Activated CD8-positive, alpha-beta T cell treated with anti-CD3 and anti-CD28 coated beads, Interleukin-2, amount 10 ng/mL, durations not matched to agents 7 days and 5 days (primary cell): ENCODE data around the gene SAYSD1. TPM values are rescaled to one million over a fixed set of nuclear protein-coding genes. Genes with fewer than 3 reads are reported as not detected.

Experiments used
- ATAC-seq: fragments of 150-1000 bp; cut with Tn5 transposase; one replicate; pipeline ENCODE4 v1.10.0; 2021; ENCODE audit warnings: moderate library complexity
- CTCF ChIA-PET: fragments of 350-600 bp; sonication (Branson Sonifier 250); formaldehyde crosslinking; loops from one replicate; lab custom pipeline; 2021; ENCODE audit warnings: antibody characterized with exemption; lab: Charles Lee
- POLR2A ChIA-PET: fragments of 350-600 bp; sonication (Branson Sonifier 250); formaldehyde crosslinking; loops from one replicate; lab custom pipeline; 2021; ENCODE audit warnings: antibody characterized with exemption; lab: Charles Lee
- DNase-seq: peaks from one replicate; pipeline ENCODE4 v3.0.0-alpha.2; 2020
- H3K27ac Mint-ChIP-seq: one replicate; pipeline ENCODE4 v1.8.0; 2021; ENCODE audit warnings: mild to moderate bottlenecking, mixed read lengths
- H3K27me3 Mint-ChIP-seq: one replicate; pipeline ENCODE4 v1.8.0; 2021; ENCODE audit warnings: low read depth, mixed read lengths
- H3K36me3 Mint-ChIP-seq: one replicate; pipeline ENCODE4 v1.8.0; 2021; ENCODE audit warnings: low read depth, mixed read lengths
- H3K4me1 Mint-ChIP-seq: one replicate; pipeline ENCODE4 v1.8.0; 2021; ENCODE audit warnings: low read depth, mixed read lengths
- H3K4me3 Mint-ChIP-seq: one replicate; pipeline ENCODE4 v1.8.0; 2021; ENCODE audit warnings: mild to moderate bottlenecking, mixed read lengths
- H3K9me3 Mint-ChIP-seq: one replicate; pipeline ENCODE4 v1.8.0; 2022; ENCODE audit warnings: mixed read lengths; ENCODE audit not compliant: insufficient read depth
- total RNA-seq, 2 experiments: library from RNA; stranded (reverse); gene quantifications; one replicate each; pipeline ENCODE4 v1.2.3, GENCODE V29; 2021

The SAYSD1 gene
- total RNA-seq, 2 experiments from 2014 or later, result 11.0 to 11.8 TPM

DNA sequence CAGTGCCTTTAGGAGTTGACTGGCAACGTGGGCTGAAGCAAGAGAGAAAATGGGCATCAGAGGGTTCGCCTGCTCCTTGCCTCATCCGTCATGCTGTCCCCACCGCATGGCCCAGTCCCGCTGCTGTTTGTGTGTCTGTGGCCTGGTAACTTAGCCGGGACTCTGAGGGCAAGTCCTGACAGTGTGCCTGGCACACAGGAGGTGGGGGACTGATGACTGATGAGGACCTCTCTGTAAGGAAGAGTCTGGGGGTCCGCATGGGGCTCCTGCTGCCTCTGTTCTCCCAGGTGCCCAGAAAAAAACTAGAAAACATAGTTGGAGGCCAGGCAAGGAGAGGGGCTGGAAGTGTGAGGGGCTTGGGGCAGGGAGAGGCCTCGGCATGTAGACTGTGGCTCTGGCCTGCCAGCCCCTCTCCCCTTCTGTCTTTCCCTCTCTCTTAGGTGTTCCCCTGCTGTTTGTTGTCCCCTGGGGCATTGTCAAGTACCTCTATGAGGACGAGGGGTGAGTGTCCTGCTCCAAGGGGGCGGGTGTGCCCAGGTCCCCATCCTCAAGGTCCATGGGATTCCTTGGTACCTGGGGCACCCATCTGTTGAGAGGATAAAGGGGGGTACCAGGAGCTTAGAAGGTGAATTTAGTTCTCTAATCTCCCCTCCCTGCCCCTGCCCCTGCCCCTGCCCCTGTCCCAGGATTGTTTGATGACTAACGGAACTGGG, 36.9 kb downstream of the SAYSD1 start:
- no peaks in the 10 kb centered on the region for H3K9me3 Mint-ChIP-seq
- no peaks in the 10 kb centered on the region for H3K4me1 Mint-ChIP-seq
- H3K4me3 Mint-ChIP-seq, result no peak overlapping the region
- ATAC-seq (no peak), DNase-seq (no peak)
- ChIA-PET CTCF (no interaction called here), POLR2A (interaction anchor here (0.5 kb wide), 1 partner anchor 33 kb away, joined by 3 read pairs; no protein-coding TSS in a partner anchor)
- H3K27ac Mint-ChIP-seq, result no peak overlapping the region
- H3K36me3 Mint-ChIP-seq, result no peaks in the 10 kb centered on the region
- no peaks in the 10 kb centered on the region for H3K27me3 Mint-ChIP-seq

DNA sequence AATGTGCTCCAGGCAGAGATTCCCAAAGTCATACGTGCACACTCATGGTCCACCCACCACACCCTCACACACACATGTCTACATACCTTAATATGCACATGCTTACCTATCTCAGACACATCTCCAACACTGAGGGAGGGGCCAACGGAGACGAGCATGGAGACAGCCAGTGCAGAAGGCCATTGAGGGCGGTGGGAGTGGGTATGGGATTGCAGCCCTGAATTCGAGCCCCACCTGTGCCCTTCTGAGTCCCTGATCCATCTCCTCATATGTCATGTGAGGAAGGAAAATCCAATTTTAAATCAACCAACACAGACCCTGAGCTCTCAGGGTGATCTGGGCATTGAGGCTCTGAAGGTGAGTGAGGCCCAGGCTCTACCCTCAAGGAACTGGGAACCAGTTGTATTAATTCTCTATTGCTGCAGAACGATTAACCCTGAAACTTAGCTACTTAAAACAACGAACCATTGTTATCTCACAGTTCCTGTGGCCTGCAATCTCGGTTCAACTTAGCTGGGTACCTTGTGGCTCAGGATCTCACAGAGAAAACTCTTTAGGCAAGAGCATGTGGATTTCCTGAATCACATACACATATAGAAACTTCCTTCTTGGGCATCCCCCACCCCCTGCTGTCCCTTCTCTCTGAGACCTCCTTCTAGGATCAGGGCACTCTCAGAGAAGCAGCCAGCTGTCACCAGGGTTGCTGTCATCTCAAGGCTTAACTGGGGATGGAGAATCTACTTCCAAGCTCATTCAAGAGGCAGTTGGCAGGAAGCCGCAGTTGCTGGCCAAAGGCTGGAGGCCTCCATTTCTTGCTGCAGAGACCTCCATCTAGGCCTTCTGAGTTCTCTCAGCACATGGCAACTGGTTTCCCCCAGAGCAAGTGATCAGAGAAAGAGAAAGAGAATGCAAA, 38.1 kb downstream of the SAYSD1 start:
- no peaks in the 10 kb centered on the region for H3K27me3 Mint-ChIP-seq
- ChIA-PET POLR2A (no interaction called here), CTCF (no interaction called here)
- no peaks in the 10 kb centered on the region for H3K9me3 Mint-ChIP-seq
- no peaks in the 10 kb centered on the region for H3K36me3 Mint-ChIP-seq
- no peak for ATAC-seq
- DNase-seq, result no peak
- no peaks in the 10 kb centered on the region for H3K4me1 Mint-ChIP-seq
- H3K4me3 Mint-ChIP-seq, result no peak overlapping the region
- H3K27ac Mint-ChIP-seq, result no peak overlapping the region

DNA sequence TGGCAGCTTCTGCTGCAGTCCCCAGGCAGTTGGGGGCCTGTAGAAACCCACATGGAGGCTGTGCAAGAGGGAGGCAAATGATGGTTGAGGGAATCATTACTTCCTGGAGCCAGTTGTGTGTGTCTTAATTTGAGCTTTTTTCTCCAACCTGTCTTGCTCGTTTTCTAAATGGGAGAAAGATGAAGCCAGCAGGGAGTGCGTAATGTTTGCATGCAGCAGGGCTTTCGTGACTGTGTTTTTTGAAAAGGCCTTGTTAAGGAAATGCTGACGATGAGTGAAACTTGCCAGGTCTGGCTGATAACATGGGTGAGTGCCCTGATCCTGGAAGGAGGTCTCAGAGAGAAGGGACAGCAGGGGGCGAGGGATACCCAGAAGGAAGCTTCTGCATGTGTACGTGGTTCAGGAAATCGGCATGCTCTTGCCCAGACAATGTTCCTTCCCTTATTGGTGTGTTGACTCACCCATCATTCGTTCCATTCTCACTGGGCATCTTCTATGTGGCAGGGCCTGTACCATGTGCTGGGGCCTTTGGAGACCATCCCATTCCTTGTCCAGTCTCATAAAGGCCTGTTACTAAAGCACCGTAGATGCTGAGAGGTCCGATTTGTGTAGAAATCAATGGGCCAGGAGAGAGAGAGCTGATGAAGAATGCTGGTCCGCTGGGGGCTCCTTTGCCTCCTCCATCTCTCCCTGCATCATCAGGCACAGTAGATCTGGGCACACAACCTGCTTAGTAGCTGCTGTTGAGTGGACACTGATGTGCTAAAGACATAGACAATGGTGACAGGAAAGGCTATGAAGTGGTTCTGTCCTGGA, 39.0 kb downstream of the SAYSD1 start:
- H3K36me3 Mint-ChIP-seq, result no peaks in the 10 kb centered on the region
- no peak for DNase-seq
- H3K9me3 Mint-ChIP-seq, result no peaks in the 10 kb centered on the region
- no peaks in the 10 kb centered on the region for H3K4me1 Mint-ChIP-seq
- H3K4me3 Mint-ChIP-seq, result no peak overlapping the region
- H3K27ac Mint-ChIP-seq, result no peak overlapping the region
- ChIA-PET POLR2A (no interaction called here), CTCF (no interaction called here)
- peaks cover 3% of the 10 kb centered on the region for H3K27me3 Mint-ChIP-seq
- no peak for ATAC-seq

DNA sequence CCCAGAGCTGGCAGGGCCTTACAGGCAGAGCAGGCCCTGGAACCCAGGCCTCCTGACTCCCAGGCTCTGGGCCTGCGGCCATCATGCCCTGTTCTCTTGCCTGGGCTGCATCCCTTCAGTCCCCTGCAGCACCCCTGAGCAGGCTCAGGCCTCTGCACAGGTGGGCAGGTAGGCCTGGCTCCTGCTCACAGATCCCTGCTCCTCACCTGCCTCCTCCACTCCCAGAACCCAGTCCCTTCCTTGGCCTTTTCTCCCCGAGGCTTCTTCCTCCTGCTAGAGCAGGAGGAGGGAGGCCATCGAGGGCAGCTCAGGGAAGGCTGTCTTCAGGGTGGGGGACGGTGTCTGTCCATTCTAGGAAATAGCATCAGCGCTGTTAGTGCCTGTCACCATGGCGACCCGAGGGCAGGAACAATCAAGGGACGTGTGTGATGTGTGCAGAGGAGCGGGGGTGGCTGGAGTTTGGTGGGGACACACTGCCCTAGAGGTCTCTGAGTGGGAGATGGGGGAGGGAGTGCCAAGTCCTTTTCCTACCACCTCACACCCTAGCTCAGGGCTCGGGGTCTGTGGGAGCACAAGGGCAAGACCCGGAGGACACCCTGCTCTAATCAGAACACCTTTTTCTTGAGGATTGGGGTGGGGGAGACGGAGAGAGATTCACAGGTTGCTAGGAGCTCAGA, 39.8 kb downstream of the SAYSD1 start:
- ChIA-PET POLR2A (interaction anchor here (0.9 kb wide), 1 partner anchor 13 kb away, joined by 3 read pairs; no protein-coding TSS in a partner anchor), CTCF (no interaction called here)
- ATAC-seq (no peak), DNase-seq (no peak)
- no peaks in the 10 kb centered on the region for H3K9me3 Mint-ChIP-seq
- peaks cover 3% of the 10 kb centered on the region for H3K27me3 Mint-ChIP-seq
- H3K4me3 Mint-ChIP-seq, result no peak overlapping the region
- peak overlapping the region; percentile 22 for H3K27ac Mint-ChIP-seq
- H3K36me3 Mint-ChIP-seq, result no peaks in the 10 kb centered on the region
- H3K4me1 Mint-ChIP-seq, result no peaks in the 10 kb centered on the region

- ATAC-seq (no peak), DNase-seq (no peak)
- Mint-ChIP-seq H3K9me3 (no peaks in the 10 kb centered on the region), H3K27me3 (peaks cover 3% of the 10 kb centered on the region), H3K4me1 (no peaks in the 10 kb centered on the region), H3K4me3 (no peak overlapping the region), H3K36me3 (no peaks in the 10 kb centered on the region), H3K27ac (no peak overlapping the region)
- CTCF ChIA-PET, result no interaction called here
- POLR2A ChIA-PET, result interaction anchor here (0.9 kb wide), 1 partner anchor 14 kb away, joined by 3 read pairs; no protein-coding TSS in a partner anchor
Observed at GRCh38 chr6:39074486-39074885, 40.5 kb downstream of the SAYSD1 start.

DNA sequence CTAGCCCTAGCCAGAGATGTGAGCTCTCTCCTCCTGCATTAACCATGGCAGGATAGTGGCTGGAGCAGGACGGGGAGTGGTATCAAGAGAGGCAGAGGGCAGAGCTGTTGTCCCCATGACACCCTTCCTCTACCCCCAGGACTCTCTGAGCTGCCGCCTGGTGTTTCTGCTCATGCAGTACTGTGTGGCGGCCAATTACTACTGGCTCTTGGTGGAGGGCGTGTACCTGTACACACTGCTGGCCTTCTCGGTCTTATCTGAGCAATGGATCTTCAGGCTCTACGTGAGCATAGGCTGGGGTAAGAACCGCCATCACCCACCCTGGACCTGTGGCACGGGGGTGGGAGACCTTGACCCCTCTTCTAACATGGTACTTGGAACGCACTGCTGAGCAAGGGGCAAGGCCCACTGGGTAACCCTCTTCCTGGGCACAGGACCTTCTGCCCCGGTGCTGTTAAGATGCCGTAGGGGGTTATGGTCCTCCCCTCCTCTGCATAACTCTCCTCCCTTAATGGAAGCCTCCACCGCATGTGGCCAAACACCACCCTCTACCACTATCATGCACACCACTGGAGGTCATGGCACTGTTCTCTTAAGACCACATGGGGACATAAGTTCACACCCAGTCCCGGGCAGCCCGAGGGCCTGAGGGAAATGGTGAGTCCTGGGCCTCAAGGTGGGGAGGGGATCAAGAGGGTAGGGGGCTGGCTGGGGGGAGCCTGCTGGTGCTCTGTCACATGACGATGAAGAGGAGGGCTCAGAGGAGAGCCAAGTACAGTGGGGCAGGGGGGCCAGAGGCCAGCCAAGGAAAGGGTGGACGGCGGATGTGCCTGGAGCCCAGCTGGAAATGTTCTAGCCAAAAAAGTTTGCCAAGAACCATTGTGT, 41.3 kb downstream of the SAYSD1 start:
- H3K27ac Mint-ChIP-seq, result no peak overlapping the region

GRCh38 chr6:39072830-39073229, 42.2 kb downstream of the SAYSD1 start:
- Mint-ChIP-seq H3K9me3 (no peaks in the 10 kb centered on the region), H3K27ac (no peak overlapping the region), H3K4me1 (no peaks in the 10 kb centered on the region), H3K27me3 (peaks cover 3% of the 10 kb centered on the region), H3K36me3 (no peaks in the 10 kb centered on the region), H3K4me3 (no peak overlapping the region)
- POLR2A ChIA-PET, result interaction anchor here (0.6 kb wide), 1 partner anchor 20 kb away, joined by 6 read pairs; no protein-coding TSS in a partner anchor
- ATAC-seq (no peak), DNase-seq (no peak)
- CTCF ChIA-PET, result no interaction called here

More for the DNA sequence above, 41.3 kb downstream of the SAYSD1 start:
- POLR2A ChIA-PET, result no interaction called here
- H3K9me3 Mint-ChIP-seq, result no peaks in the 10 kb centered on the region
- CTCF ChIA-PET, result no interaction called here
- H3K27me3 Mint-ChIP-seq, result peaks cover 3% of the 10 kb centered on the region
- H3K4me3 Mint-ChIP-seq, result no peak overlapping the region
- ATAC-seq (no peak), DNase-seq (no peak)
- no peaks in the 10 kb centered on the region for H3K36me3 Mint-ChIP-seq
- no peaks in the 10 kb centered on the region for H3K4me1 Mint-ChIP-seq

GRCh38 chr6:39068391-39068790, 46.6 kb downstream of the SAYSD1 start:
- POLR2A ChIA-PET, result no interaction called here

DNA sequence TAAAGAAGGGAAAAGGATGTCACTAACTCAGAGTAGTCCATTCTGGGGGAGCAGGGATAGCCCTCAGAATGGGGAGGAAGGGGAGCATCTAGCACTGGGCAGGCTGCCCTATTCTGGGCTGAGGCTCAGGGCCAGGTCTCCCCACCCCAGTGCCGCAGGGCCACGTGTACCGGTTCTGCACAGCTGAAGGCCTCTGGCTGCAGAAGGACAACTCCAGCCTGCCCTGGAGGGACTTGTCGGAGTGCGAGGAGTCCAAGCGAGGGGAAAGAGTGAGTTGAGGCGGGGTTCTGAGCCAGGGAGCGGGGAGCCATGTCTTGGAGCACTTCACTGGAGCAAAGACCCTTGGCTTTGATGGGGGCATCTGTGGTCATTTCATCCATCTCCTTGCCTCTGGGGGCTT, 49.4 kb downstream of the SAYSD1 start:
- no peaks in the 10 kb centered on the region for H3K36me3 Mint-ChIP-seq
- CTCF ChIA-PET, result no interaction called here
- no peak overlapping the region for H3K4me3 Mint-ChIP-seq
- ATAC-seq, result no peak
- peaks cover 4% of the 10 kb centered on the region for H3K27me3 Mint-ChIP-seq
- POLR2A ChIA-PET, result no interaction called here
- no peaks in the 10 kb centered on the region for H3K4me1 Mint-ChIP-seq
- H3K9me3 Mint-ChIP-seq, result no peaks in the 10 kb centered on the region
- DNase-seq, result no peak
- no peak overlapping the region for H3K27ac Mint-ChIP-seq

More at GRCh38 chr6:39068391-39068790, 46.6 kb downstream of the SAYSD1 start:
- H3K4me3 Mint-ChIP-seq, result no peak overlapping the region
- no peaks in the 10 kb centered on the region for H3K9me3 Mint-ChIP-seq
- DNase-seq, result no peak
- H3K27me3 Mint-ChIP-seq, result peaks cover 5% of the 10 kb centered on the region
- H3K4me1 Mint-ChIP-seq, result no peaks in the 10 kb centered on the region
- H3K36me3 Mint-ChIP-seq, result no peaks in the 10 kb centered on the region
- CTCF ChIA-PET, result no interaction called here
- ATAC-seq, result no peak
- no peak overlapping the region for H3K27ac Mint-ChIP-seq

- Mint-ChIP-seq H3K4me1 (no peaks in the 10 kb centered on the region), H3K9me3 (no peaks in the 10 kb centered on the region), H3K27me3 (peaks cover 8% of the 10 kb centered on the region), H3K36me3 (no peaks in the 10 kb centered on the region), H3K4me3 (no peak overlapping the region), H3K27ac (no peak overlapping the region)
- POLR2A ChIA-PET, result no interaction called here
- CTCF ChIA-PET, result no interaction called here
- no peak for DNase-seq
- ATAC-seq, result no peak
Observed at GRCh38 chr6:39063526-39063925, 51.5 kb downstream of the SAYSD1 start.
